GM12801 (cell line): ENCODE data around the gene MORN4.

Source experiments
- TF ChIP-seq, protein P1 (sequence below): IDR thresholded peaks from one replicate; pipeline ENCODE4 v1.5.1; 2011; ENCODE audit warnings: control low read depth; ENCODE audit not compliant: insufficient read length; ENCODE audit errors: extremely low read depth

Gene MORN4

DNA sequence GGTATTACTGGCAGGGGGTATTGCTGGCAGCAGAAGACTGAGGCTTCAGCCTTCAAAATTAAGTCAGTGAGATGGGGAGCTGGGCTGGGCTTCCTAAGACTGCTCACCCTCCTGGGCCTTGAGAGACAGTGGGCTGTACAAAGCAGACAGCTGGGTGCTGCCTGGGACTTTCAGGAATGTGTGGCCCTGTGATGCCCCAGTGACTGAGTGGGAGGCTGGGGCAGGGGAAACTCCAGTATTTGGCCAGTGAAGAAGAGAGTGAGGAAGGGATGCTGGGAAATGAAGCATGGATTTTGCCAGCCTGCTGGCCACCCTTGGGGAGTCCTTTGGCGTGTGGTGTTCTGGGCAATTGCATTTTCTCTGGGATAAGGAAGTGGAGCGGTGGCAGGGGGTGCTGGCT, 60.3 kb downstream of the MORN4 start:
- TF ChIP-seq, protein P1, sequence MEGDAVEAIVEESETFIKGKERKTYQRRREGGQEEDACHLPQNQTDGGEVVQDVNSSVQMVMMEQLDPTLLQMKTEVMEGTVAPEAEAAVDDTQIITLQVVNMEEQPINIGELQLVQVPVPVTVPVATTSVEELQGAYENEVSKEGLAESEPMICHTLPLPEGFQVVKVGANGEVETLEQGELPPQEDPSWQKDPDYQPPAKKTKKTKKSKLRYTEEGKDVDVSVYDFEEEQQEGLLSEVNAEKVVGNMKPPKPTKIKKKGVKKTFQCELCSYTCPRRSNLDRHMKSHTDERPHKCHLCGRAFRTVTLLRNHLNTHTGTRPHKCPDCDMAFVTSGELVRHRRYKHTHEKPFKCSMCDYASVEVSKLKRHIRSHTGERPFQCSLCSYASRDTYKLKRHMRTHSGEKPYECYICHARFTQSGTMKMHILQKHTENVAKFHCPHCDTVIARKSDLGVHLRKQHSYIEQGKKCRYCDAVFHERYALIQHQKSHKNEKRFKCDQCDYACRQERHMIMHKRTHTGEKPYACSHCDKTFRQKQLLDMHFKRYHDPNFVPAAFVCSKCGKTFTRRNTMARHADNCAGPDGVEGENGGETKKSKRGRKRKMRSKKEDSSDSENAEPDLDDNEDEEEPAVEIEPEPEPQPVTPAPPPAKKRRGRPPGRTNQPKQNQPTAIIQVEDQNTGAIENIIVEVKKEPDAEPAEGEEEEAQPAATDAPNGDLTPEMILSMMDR = no peak

GRCh38 chr10:97572214-97572989, 60.9 kb downstream of the MORN4 start, which contains the start of gene ANKRD2:
Gene ANKRD2 (plus strand): TSS chr10:97572779. CDS start chr10:97572789, 10 bp downstream.
- TF ChIP-seq, protein P1 = peak; percentile 19

DNA sequence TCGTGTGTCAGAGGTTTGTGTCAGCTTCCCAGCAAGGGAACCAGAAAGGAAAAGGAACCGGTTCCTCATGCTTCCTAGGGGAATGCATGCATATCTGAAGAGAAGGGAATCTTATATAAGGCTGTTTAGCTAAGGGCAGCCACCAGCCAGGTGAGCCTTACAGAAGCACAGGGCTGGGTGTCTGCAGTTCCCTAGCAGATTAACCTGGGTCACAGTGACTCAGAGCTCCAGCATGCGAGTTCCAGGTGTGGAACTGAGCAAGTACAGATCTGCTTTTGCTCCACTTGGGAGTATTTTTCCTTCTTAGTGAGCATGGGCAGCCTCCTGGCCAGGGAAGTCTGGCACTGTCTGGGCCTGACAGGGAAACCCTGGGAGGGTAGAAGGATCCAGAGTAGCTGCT, 61.7 kb downstream of the MORN4 start:
- TF ChIP-seq, protein P1 = no peak

GRCh38 chr10:97570789-97571471, 62.4 kb downstream of the MORN4 start:
- TF ChIP-seq, protein P1 = no peak

DNA sequence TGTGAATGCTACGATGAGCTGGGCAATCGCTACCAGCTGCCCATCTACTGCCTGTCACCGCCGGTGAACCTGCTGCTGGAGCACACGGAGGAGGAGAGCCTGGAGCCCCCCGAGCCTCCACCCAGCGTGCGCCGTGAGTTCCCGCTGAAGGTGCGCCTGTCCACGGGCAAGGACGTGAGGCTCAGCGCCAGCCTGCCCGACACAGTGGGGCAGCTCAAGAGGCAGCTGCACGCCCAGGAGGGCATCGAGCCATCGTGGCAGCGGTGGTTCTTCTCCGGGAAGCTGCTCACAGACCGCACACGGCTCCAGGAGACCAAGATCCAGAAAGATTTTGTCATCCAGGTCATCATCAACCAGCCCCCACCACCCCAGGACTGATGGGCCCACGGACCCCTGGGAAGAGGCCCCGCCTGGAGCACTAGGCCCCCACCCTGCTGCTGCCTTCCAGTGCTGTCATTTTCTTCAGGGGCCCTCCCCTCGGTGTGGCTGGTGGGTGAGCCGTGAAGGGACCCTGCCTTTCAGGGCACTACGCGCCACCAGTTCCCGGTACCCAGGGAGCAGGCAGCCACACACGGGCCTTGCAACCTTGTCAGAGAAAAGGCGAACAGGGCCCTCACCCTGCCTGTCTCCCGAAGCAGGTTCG, 63.0 kb downstream of the MORN4 start:
- TF ChIP-seq, protein P1 = no peak

GRCh38 chr10:97567891-97568290, 65.4 kb downstream of the MORN4 start:
- TF ChIP-seq, protein P1 = no peak

- TF ChIP-seq, protein P1 = no peak
Measured at GRCh38 chr10:97566336-97566996, 66.8 kb downstream of the MORN4 start.
